Activated T-cell treated with anti-CD3 and anti-CD28 coated beads, Interleukin-2, amount 50 U/mL, for 48 hours (primary cell): Measurements from ENCODE around the gene ISOC2.
A peak's percentile ranks its signal among the peaks of the same experiment; 100 is the strongest.

Experiments
- DNase-seq, 2 experiments: peaks; one replicate each; pipeline ENCODE4 v3.0.0-alpha.2; 2020

Gene ISOC2

DNA sequence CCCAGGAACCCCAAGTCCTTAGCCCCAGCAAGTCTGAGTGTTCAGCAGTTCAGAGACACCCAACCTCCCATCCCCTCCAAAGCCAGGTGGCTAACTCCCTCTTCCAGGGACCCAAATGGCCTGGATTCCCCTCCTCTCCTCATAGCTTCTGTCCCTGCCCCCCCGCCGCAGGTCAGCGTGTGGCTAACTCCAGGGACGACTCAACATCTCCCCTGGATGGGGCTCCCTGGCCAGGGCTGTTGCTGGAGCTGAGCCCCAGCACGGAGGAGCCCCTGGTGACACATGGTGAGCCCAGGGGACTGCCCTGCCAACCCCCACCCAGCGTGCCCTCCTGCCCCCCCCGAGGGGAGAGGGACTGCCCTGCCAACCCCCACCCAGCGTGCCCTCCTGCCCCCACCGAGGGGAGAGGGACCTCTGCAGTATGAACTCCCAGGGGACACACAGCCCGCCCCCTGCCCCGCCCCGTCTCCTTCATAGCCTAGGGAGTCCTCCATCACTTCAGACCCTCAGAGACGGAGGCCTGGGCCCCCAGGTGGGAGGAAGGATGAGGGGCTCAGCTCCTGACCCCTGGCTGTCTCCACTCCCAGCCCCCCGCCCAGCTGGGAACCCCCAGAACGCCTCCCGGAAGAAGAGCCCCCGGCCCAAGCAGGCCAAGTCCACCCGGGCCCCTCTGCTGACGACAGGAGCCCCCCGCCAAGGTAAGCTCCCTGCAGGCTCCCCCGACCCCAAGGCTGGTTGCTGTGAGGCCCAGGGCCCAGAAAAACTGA is 28.5 kb upstream of the ISOC2 start:
- no peak for DNase-seq

DNA sequence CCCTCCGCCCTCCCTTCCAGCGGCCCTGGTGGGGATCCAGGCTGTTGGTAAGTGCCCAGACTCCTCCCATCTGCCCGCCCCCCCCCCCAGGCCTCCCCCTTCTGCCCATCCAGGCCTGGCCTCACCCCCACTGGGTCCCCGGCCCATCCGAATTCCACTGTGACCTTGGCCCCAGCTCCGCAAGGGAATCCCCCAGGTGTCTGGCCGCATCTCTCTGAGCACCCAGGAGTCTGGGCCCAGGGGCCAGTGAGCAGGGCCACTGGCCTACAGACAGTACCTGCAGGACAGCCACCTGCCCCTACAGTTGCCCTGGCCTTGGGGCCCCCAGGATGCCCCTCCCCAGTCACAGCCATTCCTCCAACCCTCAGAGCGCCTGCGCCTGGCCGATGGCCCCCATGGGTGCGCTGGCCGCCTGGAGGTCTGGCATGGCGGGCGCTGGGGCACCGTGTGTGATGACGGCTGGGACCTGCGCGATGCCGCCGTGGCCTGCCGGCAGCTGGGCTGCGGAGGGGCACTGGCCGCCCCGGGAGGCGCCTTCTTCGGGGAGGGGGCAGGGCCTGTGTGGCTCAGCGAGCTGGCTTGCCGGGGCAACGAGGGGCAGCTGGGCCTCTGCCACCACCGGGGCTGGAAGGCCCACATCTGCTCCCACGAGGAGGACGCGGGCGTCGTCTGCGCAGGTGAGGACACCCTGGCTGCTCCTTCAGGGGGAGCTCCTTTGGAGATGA is 27.7 kb upstream of the ISOC2 start:
- no peak for DNase-seq

- DNase-seq = no peak
These were observed 26.7 kb upstream of the ISOC2 start, which contains the start of gene SSC5D for GRCh38 chr19:55487924-55488687. TSS of gene SSC5D (plus strand) at chr19:55488436. CDS start at chr19:55488590, 154 bp downstream.

- peak; percentile 71 to 73 for DNase-seq
These were observed 25.8 kb upstream of the ISOC2 start for GRCh38 chr19:55486971-55487923.

GRCh38 chr19:55486043-55486970 is 24.9 kb upstream of the ISOC2 start:
- DNase-seq = no peak

- no peak for DNase-seq
These were observed 24.1 kb upstream of the ISOC2 start for GRCh38 chr19:55485439-55486011.

DNA sequence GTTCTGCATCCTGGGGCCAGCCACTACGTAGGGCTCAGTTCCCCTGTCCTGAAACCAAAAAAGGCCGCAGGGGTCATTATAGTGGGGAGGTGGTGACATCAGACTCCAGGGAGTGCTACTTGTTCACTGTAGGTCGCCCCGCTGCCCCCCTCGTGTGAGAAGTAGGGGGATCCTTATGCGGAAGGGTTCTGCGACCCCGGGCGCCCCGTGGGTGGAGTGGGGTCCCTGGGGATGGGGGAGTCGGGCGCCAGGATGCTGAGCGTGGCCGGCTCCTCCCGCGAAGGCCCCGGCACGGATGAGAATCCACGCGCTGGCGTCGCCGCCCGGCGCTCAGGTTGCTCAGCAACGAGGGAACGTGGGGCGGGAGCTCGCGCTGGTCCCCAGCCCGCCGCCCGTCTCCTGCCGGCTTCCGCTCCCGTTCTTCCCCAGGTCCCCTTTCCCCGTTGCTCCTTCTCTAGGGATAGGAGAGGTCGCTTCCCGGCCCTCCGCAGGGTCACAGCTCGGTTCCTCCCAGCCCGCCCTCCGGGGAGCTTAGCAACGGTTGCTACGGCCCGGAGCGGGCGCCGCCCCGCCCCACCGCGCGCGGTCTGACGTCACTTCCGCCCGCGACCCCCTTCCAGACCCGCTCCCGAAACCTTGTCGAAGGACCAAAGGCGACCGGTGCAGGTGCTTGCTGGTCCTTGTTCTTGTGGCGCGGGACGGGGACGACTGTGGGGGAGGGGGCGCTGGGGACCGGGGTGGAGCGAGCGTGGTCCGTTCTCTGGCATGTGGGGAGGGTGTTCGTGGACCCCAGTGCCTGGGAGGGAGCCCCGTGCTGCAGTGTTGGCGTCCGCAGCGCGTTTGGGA is 23.4 kb upstream of the ISOC2 start, which contains the start of gene NAT14:
TSS of gene NAT14 (plus strand) at position 596 of the 846 bp plus-strand sequence. CDS start 521 bp downstream, outside the sequence.
- peak; percentile 79 to 83 for DNase-seq

DNA sequence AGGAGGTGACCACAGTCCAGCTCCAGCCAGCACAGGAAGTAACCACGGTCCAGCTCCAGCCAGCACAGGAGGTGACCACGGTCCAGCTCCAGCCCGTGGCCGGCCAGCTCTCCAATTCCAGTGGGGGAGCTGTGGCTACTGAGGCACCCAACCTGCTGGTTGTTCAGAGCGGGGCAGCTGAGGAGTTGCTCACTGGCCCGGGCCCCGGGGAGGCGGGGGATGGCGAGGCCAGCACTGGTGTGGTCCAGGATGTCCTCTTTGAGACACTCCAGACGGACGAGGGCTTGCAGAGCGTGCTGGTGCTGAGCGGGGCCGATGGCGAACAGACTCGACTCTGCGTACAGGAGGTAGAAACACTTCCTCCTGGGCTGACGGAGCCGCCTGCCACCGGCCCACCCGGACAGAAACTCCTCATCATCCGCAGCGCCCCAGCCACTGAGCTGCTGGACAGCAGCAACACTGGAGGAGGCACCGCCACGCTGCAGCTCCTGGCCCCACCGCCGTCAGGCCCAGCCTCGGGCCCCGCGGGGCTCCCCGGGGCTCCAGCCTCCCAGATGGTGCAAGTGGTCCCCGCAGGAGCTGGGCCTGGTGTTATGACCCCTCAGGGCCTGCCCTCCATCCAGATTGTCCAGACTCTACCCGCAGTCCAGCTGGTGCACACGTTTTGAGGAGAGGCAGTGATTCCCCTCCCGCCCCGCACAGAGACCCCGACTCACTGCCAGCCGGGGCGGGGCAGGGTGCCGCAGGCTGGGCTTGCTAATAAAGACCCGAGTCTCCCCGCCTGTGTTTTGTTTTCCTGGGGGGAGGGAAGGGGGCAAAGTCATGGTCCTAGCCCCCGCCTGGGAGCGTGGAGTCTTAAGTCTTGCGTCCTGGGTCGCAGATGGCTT is 22.5 kb upstream of the ISOC2 start:
- no peak for DNase-seq

GRCh38 chr19:55482967-55483705 is 21.7 kb upstream of the ISOC2 start:
- DNase-seq = no peak

DNA sequence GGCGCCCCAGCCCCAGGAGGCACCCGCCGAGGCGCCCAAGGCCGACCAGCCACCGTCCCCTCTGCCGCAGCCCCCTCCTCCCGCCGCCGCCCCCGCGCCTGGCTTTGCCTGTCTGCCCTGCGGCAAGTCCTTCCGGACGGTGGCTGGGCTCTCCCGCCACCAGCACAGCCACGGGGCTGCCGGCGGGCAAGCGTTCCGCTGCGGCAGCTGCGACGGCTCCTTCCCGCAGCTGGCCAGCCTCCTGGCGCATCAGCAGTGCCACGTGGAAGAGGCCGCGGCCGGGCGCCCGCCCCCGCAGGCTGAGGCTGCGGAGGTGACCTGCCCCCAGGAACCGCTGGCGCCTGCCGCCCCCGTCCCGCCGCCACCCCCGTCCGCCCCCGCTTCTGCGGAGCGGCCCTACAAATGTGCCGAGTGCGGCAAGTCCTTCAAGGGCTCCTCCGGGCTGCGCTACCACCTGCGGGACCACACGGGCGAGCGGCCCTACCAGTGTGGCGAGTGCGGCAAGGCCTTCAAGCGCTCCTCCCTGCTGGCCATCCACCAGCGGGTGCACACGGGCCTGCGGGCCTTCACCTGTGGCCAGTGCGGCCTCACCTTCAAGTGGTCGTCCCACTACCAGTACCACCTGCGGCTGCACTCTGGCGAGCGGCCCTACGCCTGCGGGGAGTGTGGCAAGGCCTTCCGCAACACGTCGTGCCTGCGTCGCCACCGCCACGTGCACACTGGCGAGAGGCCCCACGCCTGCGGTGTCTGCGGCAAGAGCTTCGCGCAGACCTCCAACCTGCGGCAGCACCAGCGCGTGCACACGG is 20.9 kb upstream of the ISOC2 start:
- DNase-seq = no peak

DNA sequence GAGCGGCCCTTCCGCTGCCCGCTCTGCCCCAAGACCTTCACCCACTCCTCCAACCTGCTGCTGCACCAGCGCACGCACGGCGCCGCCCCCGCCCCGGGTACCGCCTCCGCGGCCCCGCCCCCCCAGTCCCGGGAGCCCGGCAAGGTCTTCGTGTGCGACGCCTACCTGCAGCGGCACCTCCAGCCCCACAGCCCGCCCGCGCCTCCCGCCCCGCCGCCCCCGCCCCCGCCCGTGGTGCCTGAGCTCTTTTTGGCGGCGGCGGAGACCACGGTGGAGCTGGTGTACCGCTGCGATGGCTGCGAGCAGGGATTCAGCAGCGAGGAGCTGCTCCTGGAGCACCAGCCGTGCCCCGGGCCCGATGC is 20.3 kb upstream of the ISOC2 start:
- no peak for DNase-seq

- no peak for DNase-seq
These were observed 19.8 kb upstream of the ISOC2 start for GRCh38 chr19:55481148-55481793.

GRCh38 chr19:55479451-55480230 is 18.2 kb upstream of the ISOC2 start:
- DNase-seq = no peak

DNA sequence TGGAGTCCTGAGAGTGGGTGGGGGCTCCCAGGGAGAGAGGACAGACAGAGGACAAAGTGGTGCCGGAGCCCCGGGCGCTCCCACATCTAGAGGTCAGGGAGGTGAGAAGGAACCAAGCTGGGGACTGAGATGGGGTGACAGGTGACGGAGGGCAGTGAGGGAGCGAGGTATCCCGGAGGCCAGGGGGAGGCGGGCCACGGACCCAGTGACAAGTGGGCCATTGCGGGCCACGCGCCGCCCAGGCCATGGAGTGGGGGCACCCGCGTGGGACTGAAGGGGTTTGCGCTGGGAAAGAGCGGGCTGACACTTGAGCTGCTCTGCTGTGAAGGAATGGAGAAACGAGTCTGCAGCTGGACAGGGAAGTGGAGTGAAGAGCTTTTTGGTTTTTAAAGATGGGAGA is 17.6 kb upstream of the ISOC2 start:
- no peak for DNase-seq

DNA sequence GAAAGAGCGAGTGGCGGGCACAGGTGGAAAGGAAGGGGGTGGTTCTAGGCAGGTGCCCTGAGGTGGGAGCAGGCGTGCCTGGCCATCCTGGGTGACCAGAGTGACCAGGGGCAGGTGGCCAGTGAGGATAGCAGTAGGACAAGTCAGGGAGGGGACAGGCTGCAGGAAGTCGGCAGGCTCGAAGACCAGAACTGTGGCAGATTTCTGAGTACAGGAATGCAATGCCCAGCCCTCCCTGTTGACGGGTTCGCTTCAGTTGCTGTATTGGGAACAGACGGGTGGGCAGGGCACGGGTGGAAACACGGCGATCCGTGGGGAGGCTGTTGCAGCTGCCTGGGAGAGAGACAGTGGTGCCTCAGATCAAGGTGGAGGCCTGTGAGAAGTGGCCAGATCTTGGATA is 16.9 kb upstream of the ISOC2 start:
- no peak for DNase-seq

GRCh38 chr19:55477905-55478304 is 16.5 kb upstream of the ISOC2 start:
- DNase-seq = no peak
